H9 (cell line): ENCODE data around the gene ZFAND5. TPM values are rescaled to one million over a fixed set of nuclear protein-coding genes. Genes with fewer than 3 reads are reported as not detected.

ENCODE experiments used
- DNase-seq: peaks from one replicate; pipeline ENCODE4 v3.0.0-alpha.2; 2017
- H2AFZ ChIP-seq: one replicate; pipeline ENCODE4 v1.6.1; 2013; ENCODE audit warnings: mild to moderate bottlenecking, low read length, control low read depth, moderate library complexity
- H2AK5ac ChIP-seq: 2 replicates; pipeline ENCODE4 v1.6.1; 2013; ENCODE audit warnings: low read length, control low read depth, mixed read lengths; ENCODE audit not compliant: insufficient read length
- H2BK120ac ChIP-seq: one replicate; pipeline ENCODE4 v1.6.1; 2013; ENCODE audit warnings: low read depth, mild to moderate bottlenecking, low read length, control low read depth, inconsistent platforms; ENCODE audit not compliant: poor library complexity, severe bottlenecking
- H2BK12ac ChIP-seq: 2 replicates; pipeline ENCODE4 v1.6.1; 2013; ENCODE audit warnings: low read length, control low read depth, mixed read lengths, low read depth; ENCODE audit not compliant: insufficient read length
- H2BK15ac ChIP-seq: 2 replicates; pipeline ENCODE4 v1.6.1; 2013; ENCODE audit warnings: low read depth, low read length, control low read depth
- H2BK20ac ChIP-seq: one replicate; pipeline ENCODE4 v1.6.1; 2013; ENCODE audit warnings: low read depth, mild to moderate bottlenecking, low read length, control low read depth, inconsistent platforms; ENCODE audit not compliant: poor library complexity, severe bottlenecking
- H2BK5ac ChIP-seq: 2 replicates; pipeline ENCODE4 v1.6.1; 2013; ENCODE audit warnings: low read length, control low read depth, mixed read lengths; ENCODE audit not compliant: insufficient read length
- H3K14ac ChIP-seq: 2 replicates; pipeline ENCODE4 v1.6.1; 2013; ENCODE audit warnings: low read length, control low read depth; ENCODE audit not compliant: insufficient read depth
- H3K18ac ChIP-seq: 2 replicates; pipeline ENCODE4 v1.6.1; 2013; ENCODE audit warnings: low read depth, mild to moderate bottlenecking, mixed read lengths, low read length, control low read depth; ENCODE audit not compliant: insufficient read length
- H3K23ac ChIP-seq: 2 replicates; pipeline ENCODE4 v1.6.1; 2013; ENCODE audit warnings: low read length, control low read depth, mixed read lengths, low read depth; ENCODE audit not compliant: insufficient read length
- H3K23me2 ChIP-seq: 2 replicates; pipeline ENCODE4 v1.6.1; 2013; ENCODE audit warnings: low read depth, mild to moderate bottlenecking, mixed read lengths, low read length, control low read depth; ENCODE audit not compliant: insufficient read length, poor library complexity, severe bottlenecking
- H3K27ac ChIP-seq: 2 replicates; pipeline ENCODE4 v1.5.1; 2013; ENCODE audit warnings: low read length, control low read depth, mixed read lengths, low read depth; ENCODE audit not compliant: insufficient read length
- H3K27me3 ChIP-seq: 2 replicates; pipeline ENCODE4 v1.6.1; 2013; ENCODE audit warnings: low read length, control low read depth, inconsistent platforms; ENCODE audit not compliant: insufficient read depth
- H3K4ac ChIP-seq: 2 replicates; pipeline ENCODE4 v1.6.1; 2013; ENCODE audit warnings: low read depth, mild to moderate bottlenecking, control low read depth, inconsistent platforms, low read length, moderate library complexity
- H3K4me1 ChIP-seq: 2 replicates; pipeline ENCODE4 v1.6.1; 2013; ENCODE audit warnings: low read length, control low read depth, inconsistent platforms; ENCODE audit not compliant: insufficient read depth
- H3K4me2 ChIP-seq: 2 replicates; pipeline ENCODE4 v1.6.1; 2013; ENCODE audit warnings: low read length, control low read depth, mixed read lengths; ENCODE audit not compliant: insufficient read length, insufficient read depth
- H3K56ac ChIP-seq: 2 replicates; pipeline ENCODE4 v1.6.1; 2013; ENCODE audit warnings: low read depth, mild to moderate bottlenecking, mixed read lengths, low read length, control low read depth; ENCODE audit not compliant: insufficient read length
- H3K79me1 ChIP-seq: 2 replicates; pipeline ENCODE4 v1.6.1; 2013; ENCODE audit warnings: low read depth, mild to moderate bottlenecking, moderate library complexity, low read length, control low read depth, inconsistent platforms; ENCODE audit not compliant: insufficient read depth, poor library complexity, severe bottlenecking
- H3K79me2 ChIP-seq: 2 replicates; pipeline ENCODE4 v1.6.1; 2013; ENCODE audit warnings: low read length, control low read depth, inconsistent platforms; ENCODE audit not compliant: insufficient read depth
- H3K9ac ChIP-seq: 2 replicates; pipeline ENCODE4 v1.6.1; 2013; ENCODE audit warnings: low read length, control low read depth, mixed read lengths; ENCODE audit not compliant: insufficient read length; ENCODE audit errors: extremely low read depth
- H3K9me3 ChIP-seq: one replicate; pipeline ENCODE4 v1.6.1; 2013; ENCODE audit warnings: low read depth, low read length, inconsistent platforms; ENCODE audit not compliant: control insufficient read depth
- H3T11ph ChIP-seq: one replicate; pipeline ENCODE4 v1.6.1; 2013; ENCODE audit warnings: mild to moderate bottlenecking, low read length, control low read depth, inconsistent platforms
- H4K20me1 ChIP-seq: one replicate; pipeline ENCODE4 v1.6.1; 2013; ENCODE audit not compliant: control insufficient read depth, insufficient read length, insufficient read depth
- H4K5ac ChIP-seq: 2 replicates; pipeline ENCODE4 v1.6.1; 2013; ENCODE audit warnings: low read depth, mild to moderate bottlenecking, mixed read lengths, low read length, control low read depth; ENCODE audit not compliant: insufficient read length
- H4K8ac ChIP-seq: replicated peaks from 2 replicates; pipeline ENCODE4 v1.6.1; 2013; ENCODE audit warnings: low read length, control low read depth, mixed read lengths, low read depth; ENCODE audit not compliant: insufficient read length
- H4K91ac ChIP-seq: 2 replicates; pipeline ENCODE4 v1.6.1; 2013; ENCODE audit warnings: low read depth, mild to moderate bottlenecking, moderate library complexity, mixed read lengths, low read length, control low read depth; ENCODE audit not compliant: insufficient read length
- H3K27ac Mint-ChIP-seq, 3 experiments: 2 replicates in 2 of 3; 3 replicates in 1 of 3; pipeline ENCODE4 v1.8.0; 2020 to 2021; ENCODE audit warnings: mixed read lengths in 3 of 3, mild to moderate bottlenecking in 1 of 3, moderate library complexity in 1 of 3
- H3K27me3 Mint-ChIP-seq: 2 replicates; pipeline ENCODE4 v1.8.0; 2021; ENCODE audit warnings: low read depth, mild to moderate bottlenecking, moderate library complexity, mixed read lengths
- H3K36me3 Mint-ChIP-seq, 3 experiments: 2 replicates in 2 of 3; 3 replicates in 1 of 3; pipeline ENCODE4 v1.8.0; 2020 to 2021; ENCODE audit warnings: low read depth in 3 of 3, mixed read lengths in 3 of 3; ENCODE audit not compliant: insufficient read depth in 1 of 3
- H3K4me1 Mint-ChIP-seq, 2 experiments: 2 replicates each; pipeline ENCODE4 v1.8.0; 2020; ENCODE audit warnings: mixed read lengths in 2 of 2
- H3K4me3 Mint-ChIP-seq, 2 experiments: 2 replicates in 1 of 2; 3 replicates in 1 of 2; pipeline ENCODE4 v1.8.0; 2020 to 2021; ENCODE audit warnings: mild to moderate bottlenecking in 2 of 2, mixed read lengths in 2 of 2, moderate library complexity in 1 of 2
- H3K9me3 Mint-ChIP-seq, 2 experiments: 2 replicates in 1 of 2; 3 replicates in 1 of 2; pipeline ENCODE4 v1.8.0; 2020; ENCODE audit warnings: mild to moderate bottlenecking in 2 of 2, mixed read lengths in 2 of 2, moderate library complexity in 1 of 2
- CTCF ChIP-seq: fragments of 200-600 bp; sonication (generic); conservative IDR thresholded peaks from 3 replicates; pipeline ENCODE4 v1.8.0; 2021; ENCODE audit warnings: antibody characterized with exemption, mild to moderate bottlenecking
- WGBS: extraction: QIAGEN DNeasy Blood & Tissue Kit; methylation state at CpG from one replicate; pipeline ENCODE4 v1.1.7; 2013; ENCODE audit warnings: missing lambda C conversion rate, low lambda C conversion rate, mixed read lengths; ENCODE audit not compliant: insufficient read length; ENCODE audit errors: extremely low coverage; 5-methylcytosine and 5-hydroxymethylcytosine counted together
- total RNA-seq: library from RNA; stranded (reverse); gene quantifications from 2 replicates; pipeline ENCODE4 v1.2.1, GENCODE V29; 2021

ZFAND5 gene
- total RNA-seq, 1 experiment from 2014 or later, result 304 TPM

- H2BK20ac ChIP-seq, result no peak overlapping the region
Measured at GRCh38 chr9:72354704-72355103, 10.3 kb downstream of the ZFAND5 start.

More at GRCh38 chr9:72354704-72355103, 10.3 kb downstream of the ZFAND5 start:
- TF ChIP-seq CTCF, result no peak
- no peak overlapping the region for H2BK15ac ChIP-seq
- no peak overlapping the region for H4K5ac ChIP-seq
- no peak overlapping the region for H3K4ac ChIP-seq
- WGBS, result no CpG with 5 or more reads among the region's 1 CpG
- no peak overlapping the region for H4K91ac ChIP-seq
- H3K79me2 ChIP-seq, result peaks cover 19% of the 10 kb centered on the region; the same call in 1 of the 2 replicates
- peaks cover 47 to 61% (median 60%) of the 10 kb centered on the region in 3 experiments for H3K36me3 Mint-ChIP-seq
- H3K23ac ChIP-seq, result no peak overlapping the region
- no peak overlapping the region for H3K14ac ChIP-seq
- peaks cover 4% of the 10 kb centered on the region for H3K79me1 ChIP-seq
- no peak overlapping the region for H3K4me2 ChIP-seq
- no peaks in the 10 kb centered on the region for H3K9me3 Mint-ChIP-seq
- no peak overlapping the region for H3K4me3 Mint-ChIP-seq
- H2BK120ac ChIP-seq, result no peak overlapping the region
- H2AFZ ChIP-seq, result no peak overlapping the region
- no peaks in the 10 kb centered on the region for H3K27me3 ChIP-seq
- no peaks in the 10 kb centered on the region for H4K20me1 ChIP-seq
- H2BK12ac ChIP-seq, result no peak overlapping the region
- no peak for DNase-seq
- H3K4me1 ChIP-seq, result no peaks in the 10 kb centered on the region
- H3K27ac ChIP-seq, result no peak overlapping the region
- H2AK5ac ChIP-seq, result no peak overlapping the region
- H2BK5ac ChIP-seq, result no peak overlapping the region
- H3K4me1 Mint-ChIP-seq, result peaks cover 17 to 30% of the 10 kb centered on the region in 2 experiments
- no peak overlapping the region for H3T11ph ChIP-seq
- no peak overlapping the region for H3K18ac ChIP-seq
- H3K56ac ChIP-seq, result no peak overlapping the region
- no peak overlapping the region for H3K27ac Mint-ChIP-seq
- H3K27me3 Mint-ChIP-seq, result no peaks in the 10 kb centered on the region
- H3K9me3 ChIP-seq, result no peaks in the 10 kb centered on the region
- H4K8ac ChIP-seq, result no peak overlapping the region
- H3K23me2 ChIP-seq, result no peaks in the 10 kb centered on the region
- no peak overlapping the region for H3K9ac ChIP-seq
